Karpas-422 (cell line): ENCODE data around the gene SLC26A6. TPM values are rescaled to one million over a fixed set of nuclear protein-coding genes. Genes with fewer than 3 reads are reported as not detected.

Experiments used
- DNase-seq: peaks from one replicate; pipeline ENCODE4 v3.0.0-alpha.2; 2015
- H2AFZ ChIP-seq: fragments of 200-600 bp; sonication (generic); 2 replicates; pipeline ENCODE4 v1.6.1; 2014; ENCODE audit warnings: antibody characterized with exemption, low read length, mixed read lengths
- H3K27ac ChIP-seq: fragments of 200-600 bp; sonication (generic); 2 replicates; pipeline ENCODE4 v1.5.1; 2014; ENCODE audit warnings: mild to moderate bottlenecking, low read length, moderate library complexity
- H3K27me3 ChIP-seq: fragments of 200-600 bp; sonication (generic); 2 replicates; pipeline ENCODE4 v1.6.1; 2014; ENCODE audit warnings: low read length, mixed read lengths
- H3K36me3 ChIP-seq: fragments of 200-600 bp; sonication (generic); 2 replicates; pipeline ENCODE4 v1.6.1; 2014; ENCODE audit warnings: low read length, mixed read lengths; ENCODE audit not compliant: insufficient read depth
- H3K4me1 ChIP-seq: fragments of 200-600 bp; sonication (generic); 2 replicates; pipeline ENCODE4 v1.6.1; 2014; ENCODE audit warnings: mild to moderate bottlenecking, low read length, mixed read lengths
- H3K4me2 ChIP-seq: fragments of 200-600 bp; sonication (generic); 2 replicates; pipeline ENCODE4 v1.6.1; 2014; ENCODE audit warnings: low read length, low read depth, mild to moderate bottlenecking; ENCODE audit not compliant: poor library complexity, severe bottlenecking
- H3K4me3 ChIP-seq: fragments of 200-600 bp; sonication (generic); 2 replicates; pipeline ENCODE4 v1.5.1; 2014; ENCODE audit warnings: mild to moderate bottlenecking, antibody characterized with exemption, low read length, mixed read lengths
- H3K79me2 ChIP-seq: fragments of 200-600 bp; sonication (generic); 2 replicates; pipeline ENCODE4 v1.6.1; 2014; ENCODE audit warnings: mild to moderate bottlenecking, low read length, mixed read lengths
- H3K9ac ChIP-seq: fragments of 200-600 bp; sonication (generic); 2 replicates; pipeline ENCODE4 v1.6.0; 2014; ENCODE audit warnings: low read length
- H3K9me2 ChIP-seq: fragments of 200-600 bp; sonication (generic), shearing (Covaris generic); replicated peaks from 2 replicates; pipeline ENCODE4 v1.6.0; 2014; ENCODE audit warnings: mild to moderate bottlenecking, low read length, moderate library complexity; ENCODE audit not compliant: insufficient read depth
- H3K9me3 ChIP-seq: fragments of 300-700, 200-600 bp; sonication (generic); 2 replicates; pipeline ENCODE4 v1.6.1; 2014; ENCODE audit warnings: low read length, mixed read lengths
- H4K20me1 ChIP-seq: fragments of 200-600 bp; sonication (generic); 2 replicates; pipeline ENCODE4 v1.6.1; 2014; ENCODE audit warnings: mild to moderate bottlenecking, antibody characterized with exemption, low read length, low read depth; ENCODE audit not compliant: insufficient read depth
- total RNA-seq: library from RNA; depleted of rRNA; stranded (reverse); fragments of >200 nt; shearing (Covaris generic); gene quantifications from 2 replicates; pipeline ENCODE4 v1.2.3, GENCODE V29; 2014; ENCODE audit warnings: low replicate concordance

The SLC26A6 gene
- total RNA-seq, 1 experiment from 2014 or later: 52.7 TPM

DNA sequence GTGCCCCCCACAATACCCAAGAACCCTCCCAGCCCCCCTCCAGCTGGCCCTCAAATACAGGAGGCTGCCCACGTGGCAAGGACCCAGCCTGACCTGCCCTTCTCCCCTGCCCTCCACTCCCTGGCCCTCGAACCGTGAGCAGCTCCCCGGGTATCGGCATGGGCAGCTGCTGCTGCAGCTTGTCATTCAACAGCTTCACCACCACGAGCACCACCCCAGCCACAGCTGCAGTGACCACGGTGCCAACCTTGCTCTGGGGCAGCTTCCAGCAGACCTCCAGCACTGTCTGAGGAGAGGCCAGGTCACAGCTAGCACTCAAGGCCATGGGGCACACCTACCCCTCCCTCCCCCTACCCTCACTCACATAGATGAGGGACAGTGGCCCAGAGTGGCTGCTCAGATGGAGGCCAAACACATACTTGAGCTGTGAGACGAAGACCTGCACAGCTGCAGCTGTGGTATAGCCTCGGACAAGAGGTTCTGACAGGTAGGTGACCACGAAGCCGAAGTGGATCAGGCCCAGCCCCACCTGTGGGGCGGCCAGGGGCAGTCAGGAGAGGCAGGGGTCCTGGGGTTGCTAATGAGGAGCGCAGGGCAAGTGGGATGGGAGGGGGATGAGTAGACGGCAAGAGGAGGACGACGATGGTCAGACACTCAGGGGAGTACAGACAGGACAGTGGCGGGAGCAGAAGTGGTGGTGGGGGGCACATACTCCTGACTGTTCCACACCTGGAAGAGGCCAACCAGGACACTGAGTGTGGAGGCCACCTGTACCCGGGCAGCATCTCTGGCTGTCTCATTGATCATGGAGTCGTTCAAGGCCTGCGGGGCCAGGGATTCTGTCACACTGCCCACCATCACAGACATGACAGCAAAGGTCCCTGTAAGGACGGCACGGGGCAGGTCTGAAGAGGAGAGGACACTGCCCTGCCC is 3.5 kb downstream of the SLC26A6 start:
- H3K27ac ChIP-seq: no peak overlapping the region
- DNase-seq: no peak
- no peak overlapping the region for H3K4me2 ChIP-seq
- peaks cover 17% of the 10 kb centered on the region for H3K79me2 ChIP-seq
- no peaks in the 10 kb centered on the region; the same call in 1 of the 2 replicates for H3K36me3 ChIP-seq
- H3K4me3 ChIP-seq: no peak overlapping the region
- H3K9me3 ChIP-seq: no peaks in the 10 kb centered on the region
- H4K20me1 ChIP-seq: no peaks in the 10 kb centered on the region
- no peaks in the 10 kb centered on the region for H3K27me3 ChIP-seq
- H2AFZ ChIP-seq: no peak overlapping the region
- H3K9me2 ChIP-seq: no peaks in the 10 kb centered on the region
- no peak overlapping the region for H3K9ac ChIP-seq
- H3K4me1 ChIP-seq: peaks cover 20% of the 10 kb centered on the region

DNA sequence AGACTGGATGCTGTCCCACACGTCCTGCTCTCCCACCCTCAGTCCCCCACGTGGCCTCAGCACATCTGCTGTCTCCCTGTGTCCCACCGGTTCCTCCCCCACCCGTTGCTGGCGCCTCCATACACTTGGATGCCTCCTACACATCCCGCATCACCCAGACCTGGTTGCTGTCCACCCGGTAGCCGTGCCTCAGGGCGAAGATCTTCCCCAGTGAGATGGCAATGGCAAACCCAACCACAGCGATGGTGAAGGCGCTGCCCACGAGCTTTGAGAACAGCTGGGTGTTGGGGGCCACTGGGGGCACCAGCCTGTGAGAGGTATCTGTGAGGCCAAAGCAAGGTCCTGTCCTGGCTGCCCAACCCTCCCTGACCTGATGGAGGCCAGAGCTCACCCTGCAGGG is 4.4 kb downstream of the SLC26A6 start:
- H3K36me3 ChIP-seq: no peaks in the 10 kb centered on the region; the same call in 1 of the 2 replicates
- peaks cover 11% of the 10 kb centered on the region for H3K4me1 ChIP-seq
- H3K4me3 ChIP-seq: no peak overlapping the region
- H2AFZ ChIP-seq: no peak overlapping the region
- no peaks in the 10 kb centered on the region for H3K27me3 ChIP-seq
- no peak for DNase-seq
- H3K27ac ChIP-seq: no peak overlapping the region
- H3K79me2 ChIP-seq: peaks cover 17% of the 10 kb centered on the region
- H4K20me1 ChIP-seq: no peaks in the 10 kb centered on the region
- H3K9me3 ChIP-seq: no peaks in the 10 kb centered on the region
- no peaks in the 10 kb centered on the region for H3K9me2 ChIP-seq
- H3K9ac ChIP-seq: no peak overlapping the region
- no peak overlapping the region for H3K4me2 ChIP-seq

DNA sequence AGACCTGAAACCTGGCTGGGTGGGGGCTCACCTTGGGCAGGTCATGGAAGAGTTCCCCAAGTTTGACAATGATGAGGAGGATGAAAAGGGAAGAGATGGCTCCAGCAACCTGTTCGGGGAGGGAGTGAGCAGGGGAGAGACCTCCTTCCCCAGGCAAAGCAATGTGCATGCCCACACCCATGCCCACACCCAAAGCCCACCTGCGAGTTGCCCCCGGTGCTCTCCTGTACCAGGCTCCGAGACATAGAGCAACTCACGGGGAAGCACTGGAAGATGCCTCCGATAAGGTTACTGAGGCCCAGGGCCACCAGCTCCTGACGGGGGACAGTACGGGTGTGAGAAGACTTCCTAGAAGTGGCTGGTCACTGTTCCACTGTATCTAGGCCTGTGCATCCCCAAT is 4.9 kb downstream of the SLC26A6 start:
- no peak overlapping the region for H3K27ac ChIP-seq
- H3K9me2 ChIP-seq: no peaks in the 10 kb centered on the region
- H3K4me1 ChIP-seq: peaks cover 10% of the 10 kb centered on the region
- no peak for DNase-seq
- H3K36me3 ChIP-seq: no peaks in the 10 kb centered on the region; the same call in 1 of the 2 replicates
- H3K4me2 ChIP-seq: no peak overlapping the region
- H3K9ac ChIP-seq: no peak overlapping the region
- H3K79me2 ChIP-seq: peaks cover 17% of the 10 kb centered on the region
- no peaks in the 10 kb centered on the region for H3K27me3 ChIP-seq
- H3K4me3 ChIP-seq: no peak overlapping the region
- H4K20me1 ChIP-seq: no peaks in the 10 kb centered on the region
- no peak overlapping the region for H2AFZ ChIP-seq
- no peaks in the 10 kb centered on the region for H3K9me3 ChIP-seq

- H3K9me2 ChIP-seq: no peaks in the 10 kb centered on the region
- DNase-seq: no peak
- H3K4me2 ChIP-seq: no peak overlapping the region
- H3K9ac ChIP-seq: no peak overlapping the region
- H4K20me1 ChIP-seq: no peaks in the 10 kb centered on the region
- H3K9me3 ChIP-seq: no peaks in the 10 kb centered on the region
- no peak overlapping the region for H2AFZ ChIP-seq
- peaks cover 15% of the 10 kb centered on the region for H3K79me2 ChIP-seq
- H3K4me3 ChIP-seq: no peak overlapping the region
- H3K27ac ChIP-seq: no peak overlapping the region
- no peaks in the 10 kb centered on the region; the same call in 1 of the 2 replicates for H3K36me3 ChIP-seq
- peaks cover 10% of the 10 kb centered on the region for H3K4me1 ChIP-seq
- no peaks in the 10 kb centered on the region for H3K27me3 ChIP-seq
These were observed 5.4 kb downstream of the SLC26A6 start for GRCh38 chr3:48629894-48630293.

DNA sequence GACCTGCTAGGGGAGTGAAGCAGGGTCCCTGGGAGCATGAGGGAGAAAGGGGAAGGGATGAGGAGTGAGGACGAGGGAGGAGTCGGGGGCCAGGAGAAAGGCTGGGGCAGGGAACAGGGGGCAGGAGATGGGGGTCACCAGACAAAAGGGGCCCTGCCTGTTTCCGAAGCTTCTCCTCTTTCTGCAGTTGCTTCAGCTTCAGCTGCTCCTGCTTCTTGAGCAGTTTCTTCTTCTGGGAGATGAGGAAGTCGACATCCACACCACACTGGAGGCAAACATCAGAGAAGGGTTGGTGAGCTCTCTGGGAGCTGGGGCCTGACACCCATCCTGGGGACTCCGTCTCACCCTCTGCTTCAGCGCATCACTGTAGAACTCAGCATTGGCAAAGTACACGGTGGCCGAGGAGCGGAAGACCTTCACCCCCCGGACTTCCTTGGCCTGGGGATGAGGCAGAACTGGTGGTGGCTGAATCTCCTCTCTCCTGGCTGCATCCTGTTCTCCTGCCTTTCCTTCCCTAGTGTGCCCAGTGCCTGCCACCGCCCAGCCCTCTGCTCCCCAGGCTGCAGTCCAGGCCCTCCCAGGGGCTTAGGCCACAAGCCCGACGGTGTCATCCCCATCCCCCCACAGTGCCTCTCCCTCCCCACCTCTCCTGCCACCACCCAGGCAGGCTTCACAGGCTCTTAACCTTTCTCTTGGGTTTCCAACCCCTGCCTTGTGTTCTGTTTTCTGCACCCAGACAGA is 6.8 kb downstream of the SLC26A6 start:
- Histone ChIP-seq H3K27me3 (no peaks in the 10 kb centered on the region), H3K27ac (no peak overlapping the region), H4K20me1 (no peaks in the 10 kb centered on the region), H3K9me2 (no peaks in the 10 kb centered on the region), H3K4me3 (no peak overlapping the region), H3K9ac (no peak overlapping the region), H3K4me1 (no peaks in the 10 kb centered on the region), H3K79me2 (0 out of 2 replicates have a peak, but pooled peaks cover under 1% of the 10 kb centered on the region), H3K36me3 (no peaks in the 10 kb centered on the region; the same call in 1 of the 2 replicates), H2AFZ (no peak overlapping the region), H3K9me3 (no peaks in the 10 kb centered on the region), H3K4me2 (no peak overlapping the region)
- no peak for DNase-seq

- Histone ChIP-seq H4K20me1 (no peaks in the 10 kb centered on the region), H3K36me3 (no peaks in the 10 kb centered on the region; the same call in 1 of the 2 replicates), H3K27ac (no peak overlapping the region), H2AFZ (no peak overlapping the region), H3K9me2 (no peaks in the 10 kb centered on the region), H3K9me3 (no peaks in the 10 kb centered on the region), H3K79me2 (no peaks in the 10 kb centered on the region), H3K4me3 (no peak overlapping the region), H3K4me1 (no peaks in the 10 kb centered on the region), H3K9ac (no peak overlapping the region), H3K4me2 (no peak overlapping the region), H3K27me3 (no peaks in the 10 kb centered on the region)
- DNase-seq: no peak
These were observed 9.7 kb downstream of the SLC26A6 start for GRCh38 chr3:48625600-48625999.

DNA sequence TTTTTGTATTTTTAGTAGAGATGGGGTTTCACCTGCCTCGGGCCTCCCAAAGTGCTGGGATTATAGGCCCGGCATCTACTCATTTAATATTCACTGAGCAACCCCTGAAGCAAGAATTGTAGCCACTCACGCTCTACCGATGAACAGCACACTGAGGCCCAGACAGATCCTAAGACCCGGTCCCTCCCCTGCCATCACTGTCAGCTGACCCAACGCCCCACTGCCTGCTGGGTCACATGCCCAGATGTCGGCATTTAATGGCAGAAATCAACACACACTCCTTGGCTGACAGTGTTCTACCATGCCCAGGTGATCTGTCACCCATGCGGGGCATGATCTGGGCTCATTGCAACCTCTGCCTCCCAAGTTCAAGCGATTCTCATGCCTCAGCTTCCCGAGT is 10.5 kb downstream of the SLC26A6 start:
- no peak for DNase-seq
- H2AFZ ChIP-seq: no peak overlapping the region
- H3K79me2 ChIP-seq: no peaks in the 10 kb centered on the region
- no peaks in the 10 kb centered on the region for H3K27me3 ChIP-seq
- no peaks in the 10 kb centered on the region for H4K20me1 ChIP-seq
- no peak overlapping the region for H3K4me2 ChIP-seq
- no peaks in the 10 kb centered on the region for H3K9me3 ChIP-seq
- H3K4me3 ChIP-seq: no peak overlapping the region
- H3K9me2 ChIP-seq: no peaks in the 10 kb centered on the region
- H3K27ac ChIP-seq: no peak overlapping the region
- no peaks in the 10 kb centered on the region; the same call in 1 of the 2 replicates for H3K36me3 ChIP-seq
- H3K9ac ChIP-seq: no peak overlapping the region
- H3K4me1 ChIP-seq: no peaks in the 10 kb centered on the region
